Regular cardiac myocyte (primary cell): ENCODE data around the gene ABHD1. TPM values are rescaled to one million over a fixed set of nuclear protein-coding genes. Genes with fewer than 3 reads are reported as not detected.

Source experiments
- total RNA-seq: library from RNA; depleted of rRNA; stranded (reverse); fragments of >200 nt; gene quantifications from 2 replicates; pipeline ENCODE4 v1.2.3, GENCODE V29; 2014

Gene ABHD1
- total RNA-seq, result under 0.01 and 0.28 TPM in 2 replicates

DNA sequence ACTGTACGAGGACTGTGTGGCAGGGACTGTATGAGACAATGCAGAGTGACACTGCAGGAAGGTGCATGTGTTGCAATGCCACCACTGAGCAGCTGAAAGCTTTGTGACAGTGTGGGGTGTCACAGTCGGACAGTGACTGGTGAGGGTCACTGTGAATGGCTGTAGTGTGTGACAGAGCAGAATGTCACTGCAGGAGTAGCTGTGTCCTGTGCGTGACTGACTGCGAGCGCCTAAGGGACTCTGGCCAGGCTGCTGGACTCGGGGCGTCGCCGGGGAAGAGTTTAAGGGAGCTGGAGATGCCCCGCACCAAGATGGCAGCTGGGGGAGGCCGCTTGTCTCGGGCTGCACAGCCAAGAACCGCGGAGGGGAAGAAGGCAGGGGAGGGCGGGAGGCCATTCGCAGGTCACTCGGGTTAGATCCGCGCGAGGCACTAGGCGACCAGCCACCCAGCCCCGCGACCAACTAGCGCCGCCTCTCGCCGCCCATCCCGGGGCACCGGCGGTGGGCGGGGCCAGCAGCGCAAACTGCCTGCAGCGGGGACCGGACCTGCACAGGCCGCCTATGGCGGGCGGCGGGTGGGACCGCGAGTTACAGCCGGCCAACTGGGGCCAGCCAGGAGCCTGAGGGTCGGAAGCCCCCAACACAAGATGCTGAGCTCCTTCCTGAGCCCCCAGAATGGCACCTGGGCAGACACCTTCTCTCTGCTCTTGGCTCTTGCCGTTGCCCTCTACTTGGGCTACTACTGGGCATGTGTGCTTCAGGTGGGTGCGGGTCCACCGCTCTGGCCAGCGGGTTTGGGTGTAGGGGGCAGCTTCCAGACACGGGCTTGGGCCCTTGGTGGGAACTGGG lies at the start of gene ABHD1:
Gene ABHD1 (plus strand): TSS at position 514 of the 849 bp plus-strand sequence. CDS start 134 bp downstream, at position 648.

GRCh38 chr2:27078267-27079194 lies 45.1 kb upstream of the ABHD1 start, which contains the start of gene EMILIN1:
Gene EMILIN1 (plus strand): TSS chr2:27078615. CDS start chr2:27079066, 451 bp downstream.

GRCh38 chr2:27086724-27087593 lies 36.7 kb upstream of the ABHD1 start, which contains the start of gene KHK:
Gene KHK (plus strand): TSS chr2:27086772. CDS start chr2:27087260, 488 bp downstream.

DNA sequence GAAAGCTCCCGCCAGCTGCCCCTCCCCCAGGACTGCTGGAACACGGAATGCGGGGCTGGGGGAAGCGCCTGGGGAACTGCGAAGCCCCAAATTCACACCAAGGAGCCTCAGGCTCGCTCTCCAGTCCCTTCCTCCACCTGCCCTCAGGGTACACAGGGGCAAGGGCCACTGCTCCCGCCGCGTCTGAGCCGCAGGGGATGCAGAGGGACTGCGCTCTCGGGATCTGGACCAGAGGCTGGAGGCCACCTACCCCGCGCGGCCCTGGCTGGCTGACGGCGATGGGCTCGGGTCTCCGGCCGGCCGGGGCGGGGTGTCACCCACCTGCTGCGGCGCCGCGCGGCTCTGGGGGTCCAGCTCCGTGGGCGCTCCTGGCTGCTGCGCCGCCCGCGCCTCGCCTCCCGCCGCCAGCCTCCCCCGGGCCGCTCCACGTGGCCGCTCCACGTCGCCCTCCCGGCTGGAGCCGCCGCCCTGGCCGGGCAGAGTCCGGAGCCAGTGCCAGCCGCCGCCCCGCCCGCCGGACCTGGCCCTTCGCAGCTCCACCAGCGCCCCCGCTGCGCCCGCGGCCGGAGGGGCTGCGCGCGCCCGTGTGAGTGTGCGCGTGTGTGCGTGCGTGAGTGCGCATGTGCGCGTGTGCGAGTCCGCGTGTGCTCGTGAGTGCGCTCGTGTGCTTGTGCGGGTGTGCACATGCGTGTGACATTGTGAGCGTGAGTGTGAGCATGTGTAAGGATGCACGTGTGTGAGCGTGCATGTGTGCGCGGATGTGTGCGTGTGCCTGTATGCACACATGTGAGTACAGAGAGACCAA lies 4.9 kb upstream of the ABHD1 start, which contains the start of gene CGREF1:
Gene CGREF1 (minus strand): TSS at position 604 of the 805 bp plus-strand sequence. CDS start 14,762 bp downstream, outside the sequence.

GRCh38 chr2:27133905-27134780 lies 10.5 kb downstream of the ABHD1 start, which contains the start of gene PREB:
Gene PREB (minus strand): TSS chr2:27134636. CDS start chr2:27134421, 215 bp downstream.

GRCh38 chr2:27139310-27139709 lies 15.7 kb downstream of the ABHD1 start, which contains the start of gene PRR30:
Gene PRR30 (minus strand): TSS chr2:27139410. CDS start chr2:27138329, 1,081 bp downstream.

GRCh38 chr2:27148801-27149439 lies 25.3 kb downstream of the ABHD1 start, which contains the start of gene TCF23:
Gene TCF23 (plus strand): TSS chr2:27149004. CDS start chr2:27149134, 130 bp downstream.

Other genes starting within 250 kb of the ABHD1 start
- gene MAPRE3, start 153.2 kb upstream of the ABHD1 start, total RNA-seq, result 2.8 and 2.9 TPM in 2 replicates
- gene TMEM214, start 90.8 kb upstream of the ABHD1 start, total RNA-seq, result 16.3 and 23.1 TPM in 2 replicates
- 14.9 and 19.7 TPM in 2 replicates for gene AGBL5, start 72.1 kb upstream of the ABHD1 start, total RNA-seq
- gene OST4, start 52.2 kb upstream of the ABHD1 start, total RNA-seq, result 560 and 905 TPM in 2 replicates
- 137 and 184 TPM in 2 replicates for gene EMILIN1, start 45.2 kb upstream of the ABHD1 start, total RNA-seq
- gene KHK, start 37.0 kb upstream of the ABHD1 start, total RNA-seq, result 0.56 and 0.96 TPM in 2 replicates
- 5.0 and 14.9 TPM in 2 replicates for gene CGREF1, start 4.7 kb upstream of the ABHD1 start, total RNA-seq
- 44.5 and 53.3 TPM in 2 replicates for gene PREB, start 10.8 kb downstream of the ABHD1 start, total RNA-seq
- not detected in 2 replicates for gene PRR30, start 15.6 kb downstream of the ABHD1 start, total RNA-seq
- gene TCF23, start 25.2 kb downstream of the ABHD1 start, total RNA-seq, result not detected in 2 replicates
- gene ATRAID, start 88.2 kb downstream of the ABHD1 start, total RNA-seq, result 136 and 240 TPM in 2 replicates
- gene SLC5A6, start 88.5 kb downstream of the ABHD1 start, total RNA-seq, result 14.9 and 30.3 TPM in 2 replicates
- 22.6 and 47.9 TPM in 2 replicates for gene CAD, start 93.6 kb downstream of the ABHD1 start, total RNA-seq
- gene SLC30A3, start 139.2 kb downstream of the ABHD1 start, total RNA-seq, result under 0.01 and 0.19 TPM in 2 replicates
- gene DNAJC5G, start 151.6 kb downstream of the ABHD1 start, total RNA-seq, result not detected in 2 replicates
- under 0.01 TPM in 1 of 2 replicates, not detected in the other for gene TRIM54, start 158.6 kb downstream of the ABHD1 start, total RNA-seq
- gene UCN, start 184.6 kb downstream of the ABHD1 start, total RNA-seq, result 0.38 and 1.1 TPM in 2 replicates
- 56.2 and 77.5 TPM in 2 replicates for gene MPV17, start 199.3 kb downstream of the ABHD1 start, total RNA-seq
- gene GTF3C2, start 232.9 kb downstream of the ABHD1 start, total RNA-seq, result 14.1 and 19.2 TPM in 2 replicates
- gene EIF2B4, start 246.5 kb downstream of the ABHD1 start, total RNA-seq, result 21.7 and 50.4 TPM in 2 replicates
- gene SNX17, start 246.8 kb downstream of the ABHD1 start, total RNA-seq, result 137 and 174 TPM in 2 replicates